GM19328 (cell line): ENCODE data around the gene NAB2.
"Not testable (repeated sequence)": the region's sequence is repeated elsewhere in the genome, so short reads cannot be mapped to it uniquely, and the experiment has no call there.

Experiments used
- ATAC-seq: cut with Tn5 transposase; IDR thresholded peaks from one replicate; pipeline ENCODE4 v1.9.1; 2021; ENCODE audit warnings: mild to moderate bottlenecking, moderate library complexity; ENCODE audit not compliant: unreplicated experiment

NAB2 gene

GRCh38 chr12:57109207-57110103 lies 20.5 kb downstream of the NAB2 start:
- no peak for ATAC-seq

- ATAC-seq: no peak
Observed at GRCh38 chr12:57110104-57111030, 21.5 kb downstream of the NAB2 start.

DNA sequence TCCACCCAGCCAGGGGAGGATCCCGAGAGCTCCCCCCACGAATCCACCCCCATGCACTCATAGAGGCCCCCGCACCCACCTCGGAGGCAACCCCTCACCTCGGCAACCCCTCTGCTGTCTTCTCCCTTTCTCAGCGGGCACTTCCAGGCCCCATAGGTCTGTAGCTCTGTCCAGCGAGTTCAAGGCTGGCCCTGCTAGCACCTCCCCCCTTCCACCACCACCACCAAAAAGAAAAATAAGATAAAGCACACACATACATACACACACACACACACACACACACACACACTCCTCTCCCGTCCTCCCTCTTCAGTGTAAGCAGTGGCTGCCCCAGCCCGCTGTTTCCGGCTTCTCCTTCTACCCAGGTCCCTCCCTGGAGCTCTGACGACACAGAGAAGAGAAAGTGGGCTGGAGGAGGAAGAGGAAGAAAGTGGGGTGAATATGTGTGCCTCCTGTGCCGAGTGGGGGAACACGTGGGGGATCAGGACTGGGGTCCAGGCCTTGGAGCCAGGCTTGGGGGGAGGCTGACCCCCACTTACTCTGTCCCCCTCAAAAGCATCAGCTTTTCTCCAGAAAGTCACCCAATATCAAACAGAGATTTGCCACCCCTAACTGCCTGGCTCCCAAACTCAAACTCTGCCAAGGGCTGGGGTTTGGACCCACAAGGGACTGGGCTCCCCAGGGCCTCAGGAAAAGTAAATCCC lies 22.3 kb downstream of the NAB2 start, which contains the start of gene STAT6:
STAT6 (minus strand) TSS at position 332 of the 704 bp plus-strand sequence. CDS start 3,084 bp downstream, outside the sequence.
- peak; percentile 42 for ATAC-seq

- ATAC-seq: no peak
Observed at GRCh38 chr12:57112492-57113294, 23.8 kb downstream of the NAB2 start.

DNA sequence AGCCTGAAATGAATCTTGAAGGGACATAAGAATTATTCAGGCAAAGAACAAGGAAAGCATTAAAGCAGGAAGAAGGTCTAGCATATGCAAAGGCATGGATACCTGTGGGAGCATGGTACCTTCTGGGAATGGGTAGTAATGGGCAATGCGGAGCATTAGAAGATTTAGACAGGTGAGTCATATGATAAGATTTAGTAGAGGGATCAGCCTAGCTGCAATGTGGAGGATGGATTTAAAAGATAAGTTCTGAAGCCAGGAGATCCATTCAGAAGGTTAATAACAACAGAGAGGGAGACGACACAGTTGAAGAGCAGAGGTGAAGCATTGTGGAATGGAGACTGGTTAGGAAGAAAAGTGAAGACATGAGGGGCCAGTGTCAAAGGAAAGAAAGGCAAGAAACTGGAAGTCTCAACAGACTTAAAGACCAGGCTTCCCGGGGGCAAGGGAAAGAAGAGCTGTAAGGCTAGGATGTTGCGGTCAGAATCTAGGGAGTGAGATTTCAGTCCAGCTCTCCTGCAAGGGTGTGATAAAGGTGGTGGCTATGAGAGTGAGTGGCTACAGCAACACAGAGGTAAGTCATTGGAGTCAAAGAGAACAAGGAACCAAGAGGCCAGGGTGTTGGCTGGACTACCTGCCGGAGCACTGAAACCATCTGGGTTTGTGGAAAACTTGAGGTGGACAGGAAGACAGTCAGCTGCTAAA lies 27.8 kb downstream of the NAB2 start:
- no peak for ATAC-seq

- ATAC-seq: no peak
Observed at GRCh38 chr12:57118711-57119271, 29.9 kb downstream of the NAB2 start.

GRCh38 chr12:57119294-57120085 lies 30.6 kb downstream of the NAB2 start:
- ATAC-seq: no peak

DNA sequence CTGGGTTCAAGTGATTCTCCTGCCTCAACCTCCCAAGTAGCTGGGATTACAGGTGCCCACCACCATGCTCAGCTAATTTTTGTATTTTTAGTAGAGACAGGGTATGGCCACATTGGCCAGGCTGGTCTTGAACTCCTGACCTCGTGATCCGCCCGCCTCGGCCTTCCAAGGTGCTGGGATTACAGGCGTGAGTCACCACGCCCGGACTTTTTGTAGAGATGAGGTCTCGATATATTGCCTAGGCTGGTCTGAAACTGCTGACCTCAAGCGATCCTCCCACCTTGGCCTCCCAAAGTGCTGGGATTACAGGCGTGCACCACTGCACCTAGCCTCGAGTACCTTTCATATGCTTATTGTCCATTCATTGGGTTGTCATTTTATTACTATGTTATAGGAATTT lies 31.8 kb downstream of the NAB2 start:
- not testable (repeated sequence) for ATAC-seq

GRCh38 chr12:57123813-57124212 lies 34.9 kb downstream of the NAB2 start:
- no peak for ATAC-seq

- no peak for ATAC-seq
Observed at GRCh38 chr12:57124261-57124877, 35.5 kb downstream of the NAB2 start.

- ATAC-seq: no peak
Observed at GRCh38 chr12:57126061-57126460, 37.1 kb downstream of the NAB2 start.

DNA sequence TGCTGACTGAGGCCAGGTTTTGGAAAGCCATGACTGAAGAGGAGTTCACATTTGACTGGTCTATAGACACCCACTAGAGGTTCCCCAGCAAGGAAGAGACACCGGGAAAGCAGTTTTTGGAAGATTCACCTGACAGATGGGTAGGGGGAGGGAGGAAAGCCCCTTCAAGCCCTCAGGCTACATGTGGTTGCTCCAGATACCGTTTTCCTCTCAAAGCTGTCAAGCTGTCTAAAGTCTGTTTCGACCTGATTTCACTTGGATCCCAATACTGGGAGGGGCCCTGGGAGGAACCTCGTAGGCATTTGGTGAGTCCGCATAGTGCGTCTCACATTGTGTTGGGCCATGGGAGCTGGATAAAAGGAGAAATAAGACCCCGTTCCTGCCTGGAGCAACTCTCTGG lies 37.6 kb downstream of the NAB2 start:
- ATAC-seq: no peak

DNA sequence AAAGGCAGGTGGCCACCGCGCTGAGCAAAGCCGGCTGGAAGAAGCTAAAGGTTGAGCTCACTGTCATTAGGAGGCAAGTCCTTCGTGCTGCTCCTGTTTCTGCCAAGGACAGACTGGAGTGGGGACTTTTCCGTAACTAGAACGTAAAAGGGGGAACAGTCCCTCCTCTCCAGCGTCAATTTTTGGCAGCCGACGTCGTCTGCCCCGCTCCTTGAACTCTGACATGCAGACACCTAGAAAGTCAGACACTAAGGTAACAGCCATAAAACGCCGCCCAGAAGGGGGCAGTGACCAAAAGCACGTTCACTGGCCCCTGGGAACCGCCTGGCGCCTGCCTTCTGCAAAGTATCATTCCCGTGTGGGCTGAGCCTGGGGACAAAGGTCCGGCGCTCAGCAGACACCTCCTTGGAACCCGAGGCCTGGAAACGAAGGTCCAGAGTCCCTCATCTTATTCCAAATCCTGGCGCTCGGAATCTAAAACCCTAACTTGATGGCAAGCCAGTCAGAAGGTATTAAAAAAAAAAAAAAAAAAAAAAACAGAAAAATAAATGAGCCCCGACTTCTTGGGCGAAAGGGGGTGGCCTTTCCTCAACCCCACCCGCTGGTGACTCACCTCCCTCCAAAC lies 38.3 kb downstream of the NAB2 start:
- ATAC-seq: no peak

DNA sequence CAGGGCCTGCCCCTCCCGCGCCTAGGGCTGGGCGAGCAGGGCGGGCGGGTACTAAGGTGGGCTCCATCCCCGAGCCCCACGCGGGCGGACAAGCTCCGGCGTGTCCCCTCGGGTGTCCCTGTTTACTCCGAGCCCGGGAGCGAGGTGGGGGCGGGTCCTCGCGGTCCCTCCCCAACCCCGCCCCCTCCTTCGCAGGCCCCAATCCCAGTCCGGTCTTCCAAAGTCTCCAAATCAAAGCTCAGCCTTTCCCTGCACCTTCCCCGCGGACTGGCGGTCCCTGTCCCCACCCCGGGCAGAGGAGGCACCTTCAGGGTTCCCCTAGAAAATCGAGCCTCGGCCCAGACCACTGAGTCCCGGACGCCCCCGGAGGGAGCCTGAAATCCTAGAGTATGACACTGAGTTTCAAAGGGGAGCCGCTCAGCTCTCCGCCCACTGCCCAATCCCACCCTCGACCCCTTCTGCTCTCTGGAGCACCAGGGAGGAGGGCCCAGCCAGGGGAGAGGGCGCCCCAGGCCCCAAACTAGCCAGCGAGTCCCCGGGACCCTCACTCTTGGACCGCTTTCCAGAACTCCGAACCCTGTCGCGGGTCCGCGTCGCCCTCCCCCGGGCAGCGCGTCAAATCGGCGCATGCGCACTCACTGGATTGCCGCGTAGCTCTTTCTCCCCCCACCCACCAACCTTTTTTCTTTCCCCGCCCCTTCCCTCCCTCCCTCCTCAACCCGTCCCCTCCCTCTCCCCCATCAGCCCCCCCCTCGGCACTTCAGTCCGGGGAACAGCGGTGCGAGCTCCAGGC lies 39.0 kb downstream of the NAB2 start, which contains the start of gene LRP1:
LRP1 (plus strand) TSS at position 758 of the 793 bp plus-strand sequence. CDS start 482 bp downstream, outside the sequence.
- no peak for ATAC-seq

DNA sequence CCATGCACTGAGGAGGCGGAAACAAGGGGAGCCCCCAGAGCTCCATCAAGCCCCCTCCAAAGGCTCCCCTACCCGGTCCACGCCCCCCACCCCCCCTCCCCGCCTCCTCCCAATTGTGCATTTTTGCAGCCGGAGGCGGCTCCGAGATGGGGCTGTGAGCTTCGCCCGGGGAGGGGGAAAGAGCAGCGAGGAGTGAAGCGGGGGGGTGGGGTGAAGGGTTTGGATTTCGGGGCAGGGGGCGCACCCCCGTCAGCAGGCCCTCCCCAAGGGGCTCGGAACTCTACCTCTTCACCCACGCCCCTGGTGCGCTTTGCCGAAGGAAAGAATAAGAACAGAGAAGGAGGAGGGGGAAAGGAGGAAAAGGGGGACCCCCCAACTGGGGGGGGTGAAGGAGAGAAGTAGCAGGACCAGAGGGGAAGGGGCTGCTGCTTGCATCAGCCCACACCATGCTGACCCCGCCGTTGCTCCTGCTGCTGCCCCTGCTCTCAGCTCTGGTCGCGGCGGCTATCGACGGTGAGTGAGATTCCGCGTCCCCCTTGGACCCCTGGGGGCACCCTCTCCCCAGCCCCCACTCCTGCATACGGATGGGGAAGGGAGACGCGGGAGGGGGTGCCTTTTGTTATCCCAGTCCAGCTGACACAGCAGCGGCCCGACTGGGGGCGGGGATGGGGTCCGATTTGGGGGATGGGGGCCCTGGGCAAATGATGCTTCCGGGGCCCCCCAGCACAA lies 39.8 kb downstream of the NAB2 start:
- no peak for ATAC-seq

GRCh38 chr12:57129321-57129842 lies 40.5 kb downstream of the NAB2 start:
- no peak for ATAC-seq
